Muscle layer of colon (tissue), 2 donors: ENCODE measurements around the gene CHAMP1.

Source experiments
- H3K27ac ChIP-seq: one replicate; pipeline ENCODE4 v1.7.0; 2013; ENCODE audit warnings: low read depth, mild to moderate bottlenecking, low read length, moderate library complexity
- H3K27me3 ChIP-seq, 2 donors: one replicate each; pipeline ENCODE4 v1.7.0; 2013; ENCODE audit warnings: low read length in 2 of 2, mild to moderate bottlenecking in 2 of 2; ENCODE audit not compliant: insufficient read depth in 2 of 2, control insufficient read depth in 1 of 2
- H3K36me3 ChIP-seq: one replicate; pipeline ENCODE4 v1.7.0; 2013; ENCODE audit warnings: mild to moderate bottlenecking, low read length; ENCODE audit not compliant: insufficient read depth
- H3K4me1 ChIP-seq: one replicate; pipeline ENCODE4 v1.7.0; 2013; ENCODE audit warnings: mild to moderate bottlenecking, low read length; ENCODE audit not compliant: insufficient read depth
- H3K4me3 ChIP-seq, 2 donors: one replicate each; pipeline ENCODE4 v1.7.0; 2013; ENCODE audit warnings: low read length in 2 of 2, low read depth in 1 of 2, mild to moderate bottlenecking in 1 of 2, moderate library complexity in 1 of 2
- H3K9ac ChIP-seq: one replicate; pipeline ENCODE4 v1.7.0; 2013; ENCODE audit warnings: low read length
- H3K9me3 ChIP-seq: one replicate; pipeline ENCODE4 v1.7.0; 2013; ENCODE audit warnings: mild to moderate bottlenecking, low read length
- donor health status: abdominal sarcoma.
- donor health status: Adenocarcinoma of cecum.

CHAMP1 gene

GRCh38 chr13:114314074-114314912, at the start of gene CHAMP1:
TSS of gene CHAMP1 (plus strand) at chr13:114314503. CDS start at chr13:114323843, 9,340 bp downstream.
- Histone ChIP-seq H3K36me3 (no peaks in the 10 kb centered on the region), H3K27me3 (no peaks in the 10 kb centered on the region), H3K9me3 (no peaks in the 10 kb centered on the region), H3K27ac (peak within 1 kb of the TSS; percentile 94), H3K9ac (peak within 1 kb of the TSS; percentile 87), H3K4me3 (peak within 1 kb of the TSS; percentile 84), H3K4me1 (peaks cover 40% of the 10 kb centered on the region)

- no peaks in the 10 kb centered on the region for H3K27me3 ChIP-seq
- H3K4me3 ChIP-seq: no peak overlapping the region
- no peak overlapping the region for H3K9ac ChIP-seq
- no peak overlapping the region for H3K27ac ChIP-seq
- H3K9me3 ChIP-seq: no peaks in the 10 kb centered on the region
- peaks cover 72% of the 10 kb centered on the region for H3K36me3 ChIP-seq
- H3K4me1 ChIP-seq: no peaks in the 10 kb centered on the region
Observed at GRCh38 chr13:114264886-114265611, 49.3 kb upstream of the CHAMP1 start.

- Histone ChIP-seq H3K9ac (no peak overlapping the region), H3K27me3 (no peaks in the 10 kb centered on the region), H3K27ac (no peak overlapping the region), H3K9me3 (no peaks in the 10 kb centered on the region), H3K4me3 (no peak overlapping the region), H3K4me1 (no peaks in the 10 kb centered on the region), H3K36me3 (peaks cover 60% of the 10 kb centered on the region)
Observed at GRCh38 chr13:114266241-114266640, 48.1 kb upstream of the CHAMP1 start.

- Histone ChIP-seq H3K4me3 (no peak overlapping the region), H3K36me3 (peaks cover 56% of the 10 kb centered on the region), H3K27me3 (no peaks in the 10 kb centered on the region), H3K9ac (no peak overlapping the region), H3K4me1 (no peaks in the 10 kb centered on the region), H3K9me3 (no peaks in the 10 kb centered on the region), H3K27ac (no peak overlapping the region)
Observed at GRCh38 chr13:114268344-114269280, 45.7 kb upstream of the CHAMP1 start.

- Histone ChIP-seq H3K4me3 (no peak overlapping the region), H3K9me3 (no peaks in the 10 kb centered on the region), H3K9ac (no peak overlapping the region), H3K4me1 (no peaks in the 10 kb centered on the region), H3K27me3 (no peaks in the 10 kb centered on the region), H3K27ac (no peak overlapping the region), H3K36me3 (peaks cover 52% of the 10 kb centered on the region)
Observed at GRCh38 chr13:114269281-114269770, 45.0 kb upstream of the CHAMP1 start.

GRCh38 chr13:114272977-114273376, 41.3 kb upstream of the CHAMP1 start:
- Histone ChIP-seq H3K36me3 (peaks cover 46% of the 10 kb centered on the region), H3K9ac (no peak overlapping the region), H3K27ac (no peak overlapping the region), H3K4me1 (no peaks in the 10 kb centered on the region), H3K9me3 (no peaks in the 10 kb centered on the region), H3K4me3 (no peak overlapping the region), H3K27me3 (no peaks in the 10 kb centered on the region)

GRCh38 chr13:114275304-114275703, 39.0 kb upstream of the CHAMP1 start:
- Histone ChIP-seq H3K9me3 (no peaks in the 10 kb centered on the region), H3K9ac (no peak overlapping the region), H3K36me3 (peaks cover 37% of the 10 kb centered on the region), H3K4me1 (peaks cover 1% of the 10 kb centered on the region), H3K27ac (no peak overlapping the region), H3K4me3 (no peak overlapping the region), H3K27me3 (no peaks in the 10 kb centered on the region)

GRCh38 chr13:114279146-114279545, 35.2 kb upstream of the CHAMP1 start:
- Histone ChIP-seq H3K9ac (no peak overlapping the region), H3K36me3 (peaks cover 25% of the 10 kb centered on the region), H3K4me3 (no peak overlapping the region), H3K4me1 (peaks cover 11% of the 10 kb centered on the region), H3K27ac (no peak overlapping the region), H3K9me3 (no peaks in the 10 kb centered on the region), H3K27me3 (no peaks in the 10 kb centered on the region)

- Histone ChIP-seq H3K9ac (no peak overlapping the region), H3K36me3 (peaks cover 18% of the 10 kb centered on the region), H3K27ac (no peak overlapping the region), H3K4me1 (peaks cover 11% of the 10 kb centered on the region), H3K4me3 (no peak overlapping the region), H3K27me3 (no peaks in the 10 kb centered on the region), H3K9me3 (no peaks in the 10 kb centered on the region)
Observed at GRCh38 chr13:114279758-114280355, 34.4 kb upstream of the CHAMP1 start.

GRCh38 chr13:114281351-114282040, 32.8 kb upstream of the CHAMP1 start, which contains the start of gene UPF3A:
TSS of gene UPF3A (plus strand) at chr13:114281601. CDS start at chr13:114281640, 39 bp downstream.
- no peaks in the 10 kb centered on the region for H3K27me3 ChIP-seq

More at GRCh38 chr13:114281351-114282040, 32.8 kb upstream of the CHAMP1 start, which contains the start of gene UPF3A:
- peaks cover 7% of the 10 kb centered on the region for H3K36me3 ChIP-seq
- no peaks in the 10 kb centered on the region for H3K9me3 ChIP-seq
- peak within 1 kb of the TSS; percentile 79 to 99 for H3K4me3 ChIP-seq
- H3K9ac ChIP-seq: peak within 1 kb of the TSS; percentile 59
- peaks cover 11% of the 10 kb centered on the region for H3K4me1 ChIP-seq
- peak within 1 kb of the TSS; percentile 98 for H3K27ac ChIP-seq
